Bone marrow (tissue), 2 donors: ENCODE results near the gene SLC22A23.

ENCODE experiments used
- DNase-seq, 2 donors: peaks; one replicate each; lab custom pipeline; 2025; lab: John Stamatoyannopoulos, UW

The SLC22A23 gene

DNA sequence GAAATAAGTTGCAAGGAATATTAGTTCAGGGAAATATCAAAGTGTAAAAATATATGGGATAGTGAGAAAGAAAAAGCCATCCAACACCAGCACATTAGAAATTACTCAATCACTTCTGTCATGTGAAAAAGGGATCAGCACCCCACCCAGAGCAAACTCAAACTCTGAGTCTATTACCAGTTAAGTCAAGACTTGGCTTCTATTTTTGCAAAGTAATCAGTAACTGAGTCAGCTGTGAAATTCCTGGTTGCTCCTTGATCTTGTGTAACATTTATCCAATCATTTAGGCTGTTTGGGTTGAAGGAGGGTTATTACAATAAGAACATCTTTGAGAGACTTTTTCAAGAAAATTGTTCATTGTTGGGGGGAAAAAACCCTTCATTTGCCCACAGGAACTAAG is 51.2 kb downstream of the SLC22A23 start:
- DNase-seq, result no peak

GRCh38 chr6:3405182-3405518 is 51.7 kb downstream of the SLC22A23 start:
- no peak for DNase-seq

GRCh38 chr6:3403238-3404173 is 53.3 kb downstream of the SLC22A23 start:
- DNase-seq, result no peak

DNA sequence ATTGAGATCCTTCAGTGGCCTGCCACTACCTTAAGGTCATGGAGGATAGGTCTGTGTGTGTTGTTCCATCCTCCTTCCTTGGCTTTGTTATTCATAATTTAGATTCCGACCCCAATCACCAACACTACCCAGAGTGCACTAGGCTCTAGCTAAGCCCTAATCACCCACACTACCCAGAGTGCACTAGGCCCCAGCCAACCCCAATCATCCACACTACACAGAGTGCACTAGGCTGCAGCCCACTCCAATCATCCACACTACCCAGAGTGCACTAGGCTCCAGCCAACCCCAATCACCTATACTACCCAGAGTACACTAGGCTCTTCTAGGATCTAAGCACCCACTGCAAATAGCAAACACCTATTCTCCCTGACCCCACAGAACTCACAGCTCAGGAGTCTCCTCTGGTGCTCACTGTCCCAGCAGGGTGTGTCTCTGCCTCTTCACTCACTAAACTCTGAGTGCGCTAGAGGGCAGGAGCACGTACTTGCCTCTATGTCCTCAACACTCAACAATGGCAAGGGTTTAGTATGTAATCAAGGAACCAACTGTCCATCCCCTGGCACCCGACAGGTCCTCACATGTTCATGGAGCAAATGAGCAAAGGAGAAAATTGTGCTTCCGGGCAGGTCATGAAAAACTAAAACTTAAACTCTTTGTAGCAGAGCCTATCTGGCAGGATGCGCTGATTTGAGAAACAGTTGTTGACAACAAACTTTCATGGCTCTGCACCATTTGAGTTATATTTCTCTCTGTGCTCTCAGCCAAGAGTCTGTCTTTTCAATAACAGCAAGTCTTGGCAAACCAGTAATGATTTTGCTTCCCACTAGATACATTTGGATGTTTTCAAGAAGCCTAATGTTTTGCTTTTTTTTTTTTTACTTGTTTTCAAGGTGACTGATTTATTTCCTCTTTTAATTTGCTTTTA is 54.3 kb downstream of the SLC22A23 start:
- no peak for DNase-seq

DNA sequence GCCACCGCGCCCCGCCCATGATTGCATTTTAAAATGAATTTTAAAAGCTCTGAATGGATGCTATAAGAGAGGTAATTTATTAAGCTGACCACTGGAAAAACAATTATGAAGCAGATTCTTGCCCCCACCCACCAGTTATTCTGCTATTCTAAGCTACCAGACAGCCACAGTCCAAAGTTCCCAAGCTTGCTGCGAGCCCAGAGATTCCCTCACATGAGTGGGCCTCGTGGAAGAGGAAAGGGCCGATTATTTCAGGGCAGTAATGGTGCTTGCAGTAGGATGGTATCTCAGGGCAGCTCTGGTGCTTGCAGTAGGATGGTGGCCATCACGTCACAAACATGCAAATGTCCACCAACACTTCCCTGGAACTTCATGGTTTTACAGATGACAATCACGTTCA is 56.7 kb downstream of the SLC22A23 start:
- DNase-seq, result no peak

GRCh38 chr6:3398755-3399696 is 57.8 kb downstream of the SLC22A23 start:
- DNase-seq, result no peak

DNA sequence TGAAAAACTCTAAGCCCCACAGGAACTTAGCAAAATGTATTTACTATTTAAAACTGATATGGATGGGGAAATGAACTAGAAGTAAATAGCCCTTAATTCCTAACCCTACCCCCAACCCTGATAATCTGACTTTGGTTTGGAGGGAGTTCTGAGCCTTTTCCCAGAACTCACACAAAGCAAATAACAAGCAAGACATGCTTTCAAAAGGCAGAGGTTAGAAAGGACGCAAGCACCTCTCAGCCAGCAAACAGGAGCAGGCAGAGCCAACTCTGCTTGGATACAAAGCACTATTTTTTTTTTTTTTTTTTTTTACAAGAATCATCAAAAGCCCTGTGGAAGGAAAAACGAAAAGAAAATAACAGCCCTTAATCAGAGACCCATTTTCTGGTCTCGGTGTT is 58.7 kb downstream of the SLC22A23 start:
- no peak for DNase-seq

DNA sequence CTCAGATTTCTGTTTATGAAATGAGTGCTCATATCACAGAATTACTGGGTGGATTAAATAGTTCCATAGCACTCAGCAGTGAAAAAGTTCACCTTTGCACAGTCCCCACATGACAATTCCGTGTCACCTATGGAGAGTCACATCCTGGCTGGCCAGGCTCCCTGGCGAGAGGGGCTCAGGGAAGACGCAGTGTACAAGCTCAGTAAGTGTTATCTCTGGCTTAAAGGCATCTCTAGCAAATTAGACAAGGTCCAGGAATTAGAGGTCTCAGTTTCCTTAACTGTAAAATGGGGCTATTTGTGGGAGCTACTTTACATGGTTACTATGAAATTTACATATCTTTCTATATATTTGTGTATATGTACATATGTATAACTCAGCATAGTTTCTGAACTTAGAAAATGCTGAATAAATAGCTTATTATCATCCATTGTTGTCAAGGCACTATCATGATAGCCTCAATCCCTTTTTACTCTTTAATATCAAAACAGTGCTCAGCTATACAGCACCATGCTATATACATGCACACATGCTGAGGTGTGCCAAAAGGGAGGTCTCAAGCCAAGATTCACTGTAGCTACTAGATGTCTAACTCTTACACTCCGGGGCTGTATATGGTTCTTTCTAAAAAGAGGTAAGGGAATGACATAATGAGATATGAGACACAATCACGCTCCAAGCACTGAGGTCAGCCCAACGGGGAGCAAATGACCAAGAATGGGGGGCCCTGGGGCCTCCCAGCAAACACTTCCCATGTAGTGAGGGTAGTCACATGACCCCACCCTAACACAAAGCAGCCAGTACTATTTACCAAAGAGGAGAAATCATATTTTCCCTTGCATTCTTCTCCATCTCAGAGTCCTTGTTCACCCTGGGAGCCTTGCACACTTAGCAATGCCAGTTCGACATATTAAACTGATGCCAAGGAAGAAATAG is 59.4 kb downstream of the SLC22A23 start:
- DNase-seq, result no peak

DNA sequence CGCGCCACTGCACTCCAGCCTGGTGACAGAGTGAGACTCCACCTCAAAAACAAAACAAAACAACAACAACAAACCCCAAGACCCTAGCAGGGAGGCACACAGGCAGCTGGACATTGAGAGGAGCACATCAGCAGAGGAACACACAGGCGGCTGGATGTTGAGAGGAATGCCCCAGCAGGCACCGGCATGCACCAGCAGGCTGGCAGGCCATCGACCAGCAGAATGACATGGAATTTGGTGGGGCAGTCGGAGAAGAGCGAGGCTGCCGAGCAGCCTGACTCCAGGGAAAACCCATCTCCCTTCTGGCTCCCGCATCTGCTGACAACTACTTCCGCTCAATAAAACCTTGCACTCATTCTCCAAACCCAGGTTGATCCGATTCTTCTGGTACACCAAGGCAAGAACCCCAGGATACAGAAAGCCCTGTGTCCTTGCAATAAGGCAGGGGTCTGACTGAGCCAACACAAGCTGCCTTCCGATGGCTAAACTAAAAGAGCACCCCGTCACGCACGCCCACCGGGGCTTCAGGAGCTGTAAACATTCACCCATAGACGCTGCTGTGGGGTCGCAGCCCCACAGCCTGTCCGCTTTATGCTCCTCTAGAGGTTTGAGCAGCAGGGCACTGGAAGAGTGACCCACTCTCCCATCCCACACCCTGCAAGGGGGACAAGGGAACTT is 60.2 kb downstream of the SLC22A23 start:
- no peak for DNase-seq

- no peak for DNase-seq
Measured at GRCh38 chr6:3394671-3395070, 62.2 kb downstream of the SLC22A23 start.

DNA sequence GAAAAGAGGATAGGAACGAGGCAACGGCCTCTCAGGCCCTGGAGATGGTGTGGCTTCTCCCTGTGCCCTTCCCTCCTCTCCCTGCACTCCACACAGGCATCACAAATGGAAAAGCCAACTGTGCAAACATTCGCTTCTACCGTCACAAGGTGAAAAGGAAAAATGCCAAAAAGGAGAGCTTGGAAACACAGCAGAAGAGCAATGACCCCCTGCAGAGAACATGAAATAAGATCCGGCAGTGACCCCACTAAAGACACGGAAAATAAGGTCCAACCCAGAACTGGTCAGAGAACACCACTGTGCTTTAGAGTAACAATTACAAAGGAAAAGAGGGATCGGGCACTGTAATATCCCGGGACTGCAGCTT is 63.0 kb downstream of the SLC22A23 start:
- no peak for DNase-seq

- no peak for DNase-seq
Measured at GRCh38 chr6:3392930-3393835, 63.7 kb downstream of the SLC22A23 start.

DNA sequence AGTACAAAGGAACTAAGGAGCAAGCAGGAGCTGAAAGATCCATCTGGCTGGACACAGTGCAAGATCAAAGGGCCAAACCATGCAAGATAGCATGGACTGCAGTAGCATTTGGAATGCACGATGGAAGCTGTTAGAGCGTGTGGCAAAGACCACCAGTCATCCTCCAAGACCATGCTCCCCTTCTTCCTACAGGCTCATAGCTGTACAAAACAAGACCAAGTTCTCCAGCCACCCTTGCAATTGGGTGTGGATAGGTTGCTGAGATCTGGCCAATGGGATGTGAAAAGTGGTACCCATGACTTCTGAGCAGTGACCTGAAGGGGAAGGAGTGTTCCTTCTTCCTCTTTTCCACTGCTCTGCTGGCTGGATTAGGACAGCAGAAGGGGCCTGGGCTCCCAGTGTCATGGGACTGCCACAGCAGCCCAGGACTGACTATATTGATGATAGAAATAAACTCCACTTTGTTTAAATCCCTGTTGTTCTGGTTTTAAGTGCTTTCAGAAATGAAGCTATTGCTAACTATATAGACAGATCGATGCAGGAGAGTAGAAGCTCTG is 64.9 kb downstream of the SLC22A23 start:
- DNase-seq, result no peak

GRCh38 chr6:3390698-3391097 is 66.2 kb downstream of the SLC22A23 start:
- DNase-seq, result no peak

DNA sequence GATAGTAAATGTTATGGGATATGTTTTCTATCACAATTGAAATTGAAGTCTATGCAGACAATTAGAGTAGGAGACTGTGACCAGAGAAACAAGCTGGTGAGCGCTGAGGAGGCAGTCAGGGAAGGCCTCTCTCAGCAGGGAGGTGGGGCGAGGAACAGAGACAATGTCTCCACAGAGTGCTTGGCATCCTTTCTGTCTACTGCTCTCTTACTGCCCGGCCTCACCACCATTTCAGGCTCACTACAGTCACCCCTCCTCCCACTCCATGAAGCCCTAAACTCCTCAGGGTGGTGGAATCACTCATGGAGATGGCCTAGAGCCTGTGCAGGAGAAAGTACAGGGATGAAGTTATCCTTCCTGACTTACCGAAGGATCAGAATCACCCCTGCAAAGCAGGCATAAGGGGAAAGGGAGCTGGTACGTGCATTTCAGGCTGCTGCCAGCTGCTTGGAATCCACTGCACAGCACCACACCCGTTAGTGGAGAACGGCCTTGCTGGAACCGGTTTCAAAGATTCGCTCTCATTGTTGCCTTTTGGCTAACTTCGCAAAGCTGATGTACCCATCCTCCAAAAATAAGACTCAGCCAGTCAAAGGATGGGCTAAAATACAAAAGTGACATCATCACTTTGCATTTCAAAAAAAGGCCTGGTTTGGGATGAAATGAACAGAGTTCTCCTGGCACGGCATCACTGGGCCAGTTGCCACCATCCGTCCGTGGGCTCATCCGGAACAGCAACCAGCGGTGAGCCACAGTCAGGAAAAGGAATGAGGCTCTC is 67.3 kb downstream of the SLC22A23 start:
- DNase-seq, result no peak

DNA sequence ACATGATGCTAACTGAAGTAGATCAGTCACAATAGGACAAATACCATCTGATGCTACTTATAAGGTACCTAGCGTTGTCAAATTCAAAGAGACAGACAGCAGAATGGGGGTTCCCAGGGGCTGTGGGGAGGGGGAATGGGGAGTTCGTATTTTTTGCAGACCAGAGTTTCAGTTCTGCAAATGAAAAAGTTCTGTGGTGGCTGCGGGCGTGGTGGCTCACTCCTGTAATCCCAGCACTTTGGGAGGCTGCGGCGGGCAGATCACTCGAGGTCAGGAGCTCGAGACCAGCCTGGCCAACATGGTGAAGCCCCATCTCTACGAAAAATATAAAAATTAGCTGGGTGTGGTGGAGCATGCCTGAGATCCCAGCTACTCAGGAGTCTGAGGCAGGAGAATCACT is 68.1 kb downstream of the SLC22A23 start:
- no peak for DNase-seq

DNA sequence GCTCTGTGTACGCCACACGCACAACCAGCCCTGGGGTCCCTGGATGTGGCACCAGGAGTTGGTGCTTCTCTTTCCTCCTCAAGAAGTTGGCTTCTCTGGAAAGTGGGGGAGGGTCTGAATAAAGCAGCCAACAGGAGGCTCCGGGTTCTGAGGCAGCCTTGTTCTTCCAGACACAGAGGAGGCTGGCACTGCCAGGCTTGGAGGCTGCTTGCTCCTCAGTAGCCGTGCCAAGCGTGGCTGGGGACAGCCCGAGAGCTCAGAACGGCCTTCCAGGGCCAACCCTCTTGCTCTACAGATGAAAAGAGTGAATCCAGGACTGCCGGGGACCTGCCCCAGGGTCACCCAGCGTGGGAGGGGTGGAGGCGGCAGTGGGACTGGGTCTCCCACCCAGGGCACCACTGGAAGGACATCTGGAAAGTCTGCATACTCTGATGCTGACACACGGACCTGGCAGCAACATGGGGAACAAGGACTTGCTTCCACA is 70.4 kb downstream of the SLC22A23 start:
- DNase-seq, result no peak

- no peak for DNase-seq
Measured at GRCh38 chr6:3385660-3386151, 71.1 kb downstream of the SLC22A23 start.
